HG03442 (cell line): ENCODE measurements around the gene PAX3.
A peak's percentile ranks its signal among the peaks of the same experiment; 100 is the strongest.

Experiments
- ATAC-seq: cut with Tn5 transposase; IDR thresholded peaks from one replicate; pipeline ENCODE4 v1.9.1; 2021; ENCODE audit warnings: mild to moderate bottlenecking, moderate library complexity; ENCODE audit not compliant: unreplicated experiment

The PAX3 gene

DNA sequence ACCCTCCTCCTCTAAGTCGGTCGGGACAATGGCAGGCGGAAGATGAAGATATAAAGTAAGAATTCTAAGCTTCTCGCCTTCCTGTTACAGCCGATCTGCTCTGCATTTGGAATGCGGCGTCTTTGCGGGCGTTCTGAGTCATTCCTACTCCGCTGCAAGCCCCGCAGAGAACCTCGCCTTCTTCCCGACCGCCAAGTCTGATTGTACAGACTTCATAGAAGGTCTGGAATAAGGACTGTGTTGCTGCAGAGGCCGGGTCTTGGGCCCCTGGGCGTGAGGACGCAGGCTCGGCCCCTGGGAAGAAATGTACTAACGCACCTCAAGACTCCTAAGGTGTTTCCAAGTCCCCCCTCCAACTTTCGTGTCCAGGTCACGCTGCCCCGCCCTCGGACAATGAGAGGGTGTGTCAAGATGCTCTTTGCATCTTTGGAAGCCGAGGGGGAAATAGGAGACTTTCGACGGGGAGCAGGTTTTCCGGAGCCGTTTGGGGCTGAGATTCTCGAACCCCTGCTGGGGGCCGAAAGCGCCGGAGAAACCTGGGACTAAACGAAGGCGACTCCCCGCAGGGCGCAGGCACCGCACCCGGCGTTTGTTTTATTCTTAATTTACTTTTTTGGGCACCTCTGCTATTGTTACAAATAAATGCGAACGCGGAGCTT lies 12.7 kb upstream of the PAX3 start:
- no peak for ATAC-seq

DNA sequence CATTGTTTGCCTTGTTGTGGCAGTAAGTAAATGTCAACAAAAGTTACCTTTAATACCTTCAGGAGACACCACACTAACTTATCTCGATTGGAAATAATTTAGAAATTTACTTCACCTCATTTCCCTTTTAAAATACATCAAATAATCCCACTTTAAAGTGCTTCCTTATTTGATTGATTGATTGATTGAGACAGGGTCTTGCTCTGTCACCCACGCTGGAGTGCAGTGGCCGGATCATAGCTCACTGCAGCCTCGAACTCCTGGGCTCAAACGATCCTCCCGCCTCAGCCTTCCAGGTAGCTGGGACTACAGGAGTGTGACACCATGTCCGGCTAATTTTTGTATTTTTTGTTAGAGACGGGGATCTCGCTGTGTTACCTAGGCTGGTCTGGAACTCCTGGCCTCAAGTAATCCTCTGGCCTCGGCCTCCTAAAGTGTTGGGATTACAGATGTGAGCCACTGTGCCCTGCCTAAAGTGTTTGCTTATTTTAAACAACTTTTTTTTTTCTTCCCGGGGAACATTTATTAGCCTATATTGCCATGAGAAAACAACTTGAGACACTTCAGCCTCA lies 12.0 kb upstream of the PAX3 start:
- no peak for ATAC-seq

DNA sequence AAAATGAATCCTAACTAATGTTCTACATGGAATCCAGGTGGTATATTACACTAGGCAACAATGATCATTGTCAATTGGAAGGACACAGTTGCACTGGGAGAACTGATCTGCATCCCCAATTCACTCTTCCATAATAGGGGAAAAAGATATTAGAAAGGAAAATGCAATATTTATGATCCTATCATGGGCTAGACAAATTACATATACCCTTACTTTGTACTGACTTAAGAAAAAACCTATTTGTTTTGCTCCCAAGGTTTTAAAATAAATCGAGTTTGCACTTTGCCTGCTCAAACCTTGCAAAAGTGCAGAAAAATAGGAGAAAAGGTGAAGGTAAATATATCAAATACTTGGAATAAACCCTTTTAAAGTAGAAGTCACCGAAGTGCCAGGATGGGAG lies 11.0 kb upstream of the PAX3 start:
- no peak for ATAC-seq

DNA sequence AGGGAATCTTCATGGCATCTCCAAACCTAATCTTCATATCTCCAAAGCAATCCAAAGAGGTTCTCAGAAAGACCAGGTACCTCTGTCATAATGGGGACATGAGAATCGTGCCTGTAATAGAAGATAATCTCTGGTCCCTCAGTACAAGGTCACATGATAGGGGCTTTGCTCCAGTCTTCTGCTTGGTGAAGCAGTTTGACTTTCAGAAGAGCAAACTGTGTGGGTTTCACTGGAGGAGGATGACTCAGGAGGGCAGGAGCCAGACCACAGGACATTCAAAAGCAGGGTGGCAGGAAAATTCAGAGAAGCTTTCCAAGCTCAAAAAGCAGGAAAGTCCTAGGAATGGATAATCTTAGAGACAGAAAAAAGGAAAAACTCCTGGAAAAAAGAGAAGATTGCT lies 10.6 kb upstream of the PAX3 start:
- ATAC-seq, result no peak

DNA sequence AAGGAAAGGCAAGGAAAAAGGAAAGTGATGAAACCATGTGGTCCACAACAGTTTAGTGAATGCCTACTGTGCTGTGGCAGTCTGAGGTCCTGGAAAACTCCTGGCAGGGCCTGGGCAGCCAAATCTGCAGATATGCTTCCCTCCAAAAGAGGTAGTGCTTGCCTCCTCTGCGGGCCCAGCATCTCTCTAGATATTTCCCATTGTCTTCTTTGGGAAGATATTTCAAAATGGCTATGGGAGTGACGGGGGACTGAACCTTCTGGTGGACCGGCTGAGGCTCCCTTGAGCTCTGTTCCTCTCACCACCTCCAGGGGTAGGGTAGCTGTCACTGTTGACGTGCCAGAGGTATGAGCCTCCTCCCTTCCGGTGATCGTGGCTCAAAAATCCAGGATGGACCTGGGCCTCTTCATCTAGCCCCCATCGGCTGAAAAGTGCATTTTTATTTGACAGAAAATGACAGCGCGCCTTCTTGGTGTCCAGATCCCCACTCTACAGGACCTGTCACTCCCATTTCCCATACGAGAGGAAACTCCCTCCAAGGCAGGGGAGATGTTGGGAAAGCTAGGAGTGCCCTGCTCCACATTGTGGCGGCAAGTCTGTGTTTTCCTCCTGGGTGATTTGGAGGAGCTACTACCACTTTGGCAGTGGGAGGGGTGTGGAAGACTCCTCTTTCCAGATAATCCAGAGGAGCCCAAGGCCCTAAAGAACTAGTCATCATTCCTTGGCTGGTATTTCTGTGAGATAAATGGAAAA lies 9.4 kb upstream of the PAX3 start:
- no peak for ATAC-seq

DNA sequence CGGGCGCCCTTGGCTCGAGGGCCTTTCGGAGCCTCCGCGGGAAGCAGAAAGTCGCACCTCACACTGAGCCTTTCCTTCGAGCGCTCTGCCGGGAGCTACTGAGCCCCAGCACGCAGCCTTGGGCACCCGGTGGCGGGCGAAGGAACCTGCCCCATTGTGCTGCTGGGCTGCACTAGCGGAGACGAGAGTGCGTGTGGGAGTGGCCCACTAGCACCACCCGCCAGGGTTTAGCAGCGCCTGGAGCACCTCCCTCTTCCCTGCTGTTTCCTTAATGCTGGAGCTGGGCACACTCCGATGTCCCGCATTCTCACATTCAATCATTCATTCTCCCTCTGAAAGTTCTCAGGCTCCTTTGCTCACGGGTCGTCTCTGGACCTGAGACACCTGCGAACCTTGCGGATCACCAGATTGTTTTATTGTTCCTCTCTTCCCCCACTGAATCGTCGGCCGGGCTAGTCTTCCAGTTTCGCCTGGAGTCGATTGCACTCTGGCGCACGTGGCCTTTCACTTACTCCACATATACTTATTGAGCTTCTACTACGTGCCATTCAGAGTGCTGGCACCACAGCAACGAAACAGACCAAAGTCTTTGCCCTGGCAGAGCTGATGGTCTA lies 8.5 kb upstream of the PAX3 start:
- ATAC-seq, result peak; percentile 27

DNA sequence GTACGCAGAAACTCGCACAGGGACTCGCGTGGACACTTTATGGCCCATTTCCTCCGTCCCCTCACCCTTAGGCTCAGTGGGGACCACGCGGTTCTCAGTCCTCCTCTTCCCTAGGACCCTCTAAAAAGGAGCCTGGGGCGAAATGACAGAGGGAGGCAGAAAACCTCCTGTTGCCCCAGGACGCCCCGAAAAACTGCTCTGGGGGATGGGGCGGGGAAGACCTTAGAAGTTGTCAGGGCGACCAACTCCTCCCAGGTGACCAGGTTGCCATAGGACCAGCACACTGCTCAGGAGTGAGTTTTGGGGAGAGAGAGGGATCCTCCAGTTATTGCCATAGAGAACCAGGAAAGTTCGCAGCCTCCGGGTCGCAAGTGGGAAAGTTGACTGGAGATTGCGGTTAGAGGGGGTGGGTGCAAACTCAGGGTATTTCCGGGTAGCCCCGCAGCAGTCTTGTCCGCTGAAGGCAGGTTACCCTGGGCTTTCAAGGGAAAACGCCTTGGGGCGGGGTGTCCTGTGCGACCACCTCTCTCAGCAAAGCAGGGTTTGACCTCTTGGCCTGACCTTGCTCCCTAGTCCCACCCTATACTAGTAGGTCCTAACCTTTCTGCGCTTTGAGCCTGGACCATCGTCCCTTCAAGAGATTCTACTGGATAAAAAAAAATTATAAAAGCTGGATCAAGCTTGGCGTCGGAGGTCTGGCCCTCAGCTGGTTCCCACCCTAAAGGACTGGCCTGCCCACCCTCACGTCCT lies 7.8 kb upstream of the PAX3 start:
- ATAC-seq, result no peak

DNA sequence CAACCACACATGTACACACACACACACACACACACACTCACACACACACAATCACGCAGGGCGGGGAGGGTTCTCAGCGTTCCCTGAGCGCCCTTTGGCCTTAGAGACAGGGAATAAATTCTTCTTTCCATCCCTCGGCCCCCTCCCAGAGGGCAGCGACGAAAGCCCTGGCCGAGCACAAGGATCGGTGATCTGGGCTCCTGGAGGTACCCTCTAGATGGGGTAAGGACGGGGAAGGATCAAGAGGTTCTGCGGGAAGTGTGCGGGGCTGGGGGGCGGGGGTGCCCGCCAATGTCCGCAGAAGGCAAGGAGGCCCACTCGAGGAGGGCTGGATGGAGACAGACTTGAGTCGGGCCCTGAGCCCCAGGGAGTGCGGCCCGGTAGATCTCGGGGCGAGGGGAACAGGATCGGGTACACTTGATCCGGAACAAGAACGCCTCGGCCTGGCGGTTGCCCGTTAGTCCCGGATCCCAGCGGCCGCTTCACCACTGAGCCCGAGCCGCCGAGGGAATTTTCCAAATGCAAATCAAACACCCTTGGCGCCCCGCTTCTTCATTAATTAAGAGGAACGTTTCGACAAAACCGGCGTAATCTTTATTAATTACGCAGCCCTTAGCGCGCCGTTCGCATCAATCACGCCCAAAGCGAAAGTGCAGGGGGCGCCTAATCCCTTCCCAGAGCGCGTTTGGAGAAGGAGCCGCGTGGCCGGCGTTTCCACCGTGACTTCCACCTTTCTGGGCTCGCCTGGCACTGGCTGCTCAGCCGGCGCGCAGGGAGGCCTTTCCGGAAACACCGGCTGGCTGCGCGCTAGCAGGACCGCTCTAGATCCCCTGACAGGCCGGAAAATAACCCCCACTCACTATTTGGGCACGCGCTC lies 7.0 kb upstream of the PAX3 start:
- no peak for ATAC-seq

DNA sequence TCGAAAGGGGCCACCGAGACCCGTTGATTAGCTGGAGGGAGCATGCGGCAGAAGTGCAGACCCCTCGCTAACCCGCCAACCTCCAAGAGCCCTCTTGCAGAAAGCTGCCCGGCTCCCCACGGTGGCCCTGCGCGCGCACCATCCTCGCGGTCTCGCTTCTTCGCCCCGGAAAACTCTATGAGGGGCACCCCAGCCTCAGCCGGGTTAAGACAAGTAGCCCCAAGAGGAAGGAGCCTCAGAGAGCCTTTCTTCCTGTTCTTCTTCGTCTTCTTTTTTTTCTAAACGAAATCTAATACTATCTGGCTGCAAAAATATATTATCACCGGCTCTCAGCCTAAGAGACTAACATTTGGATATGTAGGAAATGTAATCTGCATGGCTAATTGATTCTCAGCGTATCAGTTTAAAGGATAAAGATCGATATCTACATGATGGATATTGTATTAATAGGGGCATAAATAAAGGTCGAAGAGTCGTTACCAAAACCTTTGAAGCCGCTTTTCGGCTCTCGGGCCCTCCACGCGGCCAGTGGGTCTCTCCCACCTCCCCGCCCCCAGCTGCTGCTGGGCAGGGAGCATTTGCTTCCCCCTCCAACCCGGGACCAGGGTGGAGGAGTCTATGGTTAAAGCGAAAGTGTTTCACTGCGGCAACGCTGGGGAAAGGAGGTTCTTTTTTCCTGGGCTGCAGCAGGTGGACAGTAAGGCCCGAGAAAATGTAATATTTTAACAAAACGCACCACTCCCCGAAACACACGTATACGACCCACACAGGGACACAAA lies 6.1 kb upstream of the PAX3 start:
- no peak for ATAC-seq

DNA sequence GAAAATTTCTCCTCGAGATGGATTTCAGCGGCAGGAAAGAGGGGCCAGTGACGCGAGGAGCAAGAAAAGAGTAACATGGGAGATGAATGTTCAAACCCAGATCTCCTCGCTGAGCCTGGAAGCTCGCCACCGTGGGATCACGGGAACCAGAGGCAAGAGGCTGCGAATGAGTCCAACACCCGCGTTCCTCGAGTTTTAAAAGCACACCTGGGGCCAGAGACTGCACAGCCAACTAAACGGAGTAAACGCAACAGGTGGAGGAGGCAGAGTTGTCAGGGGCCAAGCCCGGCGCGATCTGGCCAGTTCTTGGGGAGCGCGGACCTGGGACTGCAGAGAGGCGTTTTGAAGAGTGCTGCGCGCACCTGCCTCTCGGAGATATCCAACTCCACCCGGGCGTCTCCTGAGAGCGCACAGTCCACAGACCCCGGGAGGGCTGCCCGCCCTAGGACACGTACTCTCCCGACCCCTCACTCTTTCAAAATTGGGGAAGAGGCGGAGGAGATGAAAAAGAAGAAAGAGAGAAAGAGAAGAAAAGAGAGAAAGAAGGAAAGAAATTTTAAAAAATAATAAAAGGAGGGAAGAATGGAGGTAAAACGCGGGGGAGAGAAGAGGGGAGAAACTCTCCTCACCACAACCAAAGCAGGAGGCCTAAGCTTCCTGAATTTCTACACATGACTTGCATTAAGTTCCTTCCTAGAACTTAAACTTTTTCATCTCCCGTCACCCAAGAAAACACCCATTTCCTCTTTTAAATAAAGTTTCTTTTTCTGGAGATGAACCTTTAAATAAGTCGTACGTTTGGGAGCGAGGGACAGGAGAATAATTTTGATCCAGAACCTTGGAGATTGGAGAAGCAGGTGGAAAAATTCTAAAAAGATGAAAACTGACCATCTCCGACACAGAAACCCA lies 5.3 kb upstream of the PAX3 start:
- no peak for ATAC-seq

DNA sequence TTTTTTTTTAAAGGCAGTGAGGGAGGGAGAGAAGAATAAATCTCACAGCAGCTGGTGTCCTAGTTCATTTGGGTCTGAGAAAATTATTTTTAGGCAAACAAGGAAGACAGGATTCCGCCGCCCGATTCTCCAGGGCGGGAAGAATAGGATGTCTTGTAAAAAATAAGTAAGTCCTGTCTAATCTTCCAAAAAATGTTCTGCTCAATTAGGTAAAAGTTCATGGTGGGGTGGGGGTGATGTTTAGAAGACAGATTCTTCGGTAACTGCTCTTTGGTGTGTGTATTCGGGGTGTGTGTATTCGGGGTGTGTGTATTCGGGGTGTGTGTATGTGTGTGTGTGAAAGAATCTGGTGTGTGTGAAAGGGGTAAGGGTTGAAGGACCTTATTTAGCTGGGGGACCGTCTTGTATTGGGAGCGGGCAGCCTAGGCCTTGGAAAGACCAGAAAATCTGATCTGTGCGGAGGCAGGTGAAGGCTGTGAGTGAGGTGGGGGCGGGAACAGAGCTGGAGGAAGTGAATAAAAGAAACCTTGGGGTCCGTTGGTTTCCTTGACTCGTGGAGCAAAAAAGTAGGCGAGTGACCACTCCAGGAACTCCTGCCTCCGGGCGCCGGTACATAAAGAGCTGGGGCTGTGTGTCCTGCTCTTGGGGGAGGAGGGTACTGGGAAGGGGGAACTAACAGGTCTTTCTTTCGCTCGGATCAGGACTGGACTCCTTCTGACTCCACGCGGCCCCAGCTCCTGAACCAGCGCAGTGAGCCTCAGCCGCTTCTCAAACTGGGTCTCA lies 4.4 kb upstream of the PAX3 start:
- no peak for ATAC-seq

DNA sequence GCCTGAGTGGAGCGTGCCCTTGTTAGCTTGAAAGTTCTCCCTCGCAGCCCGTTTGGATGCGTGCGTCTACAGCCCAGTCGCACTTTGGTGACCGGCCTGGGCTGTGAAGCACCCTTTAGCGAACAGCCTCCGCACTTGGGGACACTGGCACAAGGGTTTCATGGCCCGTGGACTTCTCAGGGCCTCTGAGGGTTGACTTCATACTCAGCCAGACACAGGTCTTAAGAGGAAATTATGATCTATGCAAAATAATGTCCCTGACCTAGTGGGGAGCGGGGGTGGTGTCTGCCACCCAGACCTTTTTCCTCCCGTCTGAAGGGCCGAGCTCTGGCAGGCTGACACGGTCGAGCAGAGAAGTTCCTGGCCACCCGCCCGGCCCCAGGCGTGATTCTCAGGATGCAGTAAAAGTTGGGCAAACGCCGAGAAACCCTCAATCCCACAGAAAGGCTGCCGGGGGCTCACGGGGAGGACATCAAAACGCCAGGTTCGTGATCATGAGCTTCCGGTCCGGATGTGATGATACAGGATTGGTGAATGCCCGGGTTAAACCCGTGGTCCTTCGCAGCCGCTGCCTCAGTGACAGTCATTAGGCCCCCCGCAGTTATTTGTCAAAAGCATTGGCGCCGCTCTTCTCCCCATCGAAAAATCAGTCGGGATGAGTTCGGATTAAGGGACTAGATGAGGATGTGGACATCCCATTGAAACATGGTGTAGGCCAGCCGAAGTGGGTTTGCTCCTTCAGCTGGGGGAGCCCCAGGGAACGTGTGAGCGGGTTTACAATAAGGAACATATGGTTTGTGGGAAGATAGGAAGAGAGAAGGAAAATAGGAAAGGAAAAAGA lies 3.6 kb upstream of the PAX3 start:
- ATAC-seq, result no peak

DNA sequence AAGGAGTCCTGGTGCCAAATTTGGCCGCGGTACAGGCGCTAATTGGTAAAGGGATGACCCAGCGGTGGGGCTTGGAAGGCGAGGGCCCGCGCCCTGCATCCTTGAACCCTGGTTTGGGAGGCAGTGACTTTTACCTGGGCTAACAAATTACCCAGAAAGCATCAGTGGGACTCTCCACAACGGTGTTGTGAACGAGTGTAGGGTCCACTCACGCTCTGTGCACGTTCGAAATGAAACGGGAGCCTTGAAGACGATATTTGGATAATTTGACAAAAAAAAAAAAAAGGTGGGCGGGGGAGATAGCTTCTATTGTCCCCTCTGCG lies 3.0 kb upstream of the PAX3 start:
- no peak for ATAC-seq

DNA sequence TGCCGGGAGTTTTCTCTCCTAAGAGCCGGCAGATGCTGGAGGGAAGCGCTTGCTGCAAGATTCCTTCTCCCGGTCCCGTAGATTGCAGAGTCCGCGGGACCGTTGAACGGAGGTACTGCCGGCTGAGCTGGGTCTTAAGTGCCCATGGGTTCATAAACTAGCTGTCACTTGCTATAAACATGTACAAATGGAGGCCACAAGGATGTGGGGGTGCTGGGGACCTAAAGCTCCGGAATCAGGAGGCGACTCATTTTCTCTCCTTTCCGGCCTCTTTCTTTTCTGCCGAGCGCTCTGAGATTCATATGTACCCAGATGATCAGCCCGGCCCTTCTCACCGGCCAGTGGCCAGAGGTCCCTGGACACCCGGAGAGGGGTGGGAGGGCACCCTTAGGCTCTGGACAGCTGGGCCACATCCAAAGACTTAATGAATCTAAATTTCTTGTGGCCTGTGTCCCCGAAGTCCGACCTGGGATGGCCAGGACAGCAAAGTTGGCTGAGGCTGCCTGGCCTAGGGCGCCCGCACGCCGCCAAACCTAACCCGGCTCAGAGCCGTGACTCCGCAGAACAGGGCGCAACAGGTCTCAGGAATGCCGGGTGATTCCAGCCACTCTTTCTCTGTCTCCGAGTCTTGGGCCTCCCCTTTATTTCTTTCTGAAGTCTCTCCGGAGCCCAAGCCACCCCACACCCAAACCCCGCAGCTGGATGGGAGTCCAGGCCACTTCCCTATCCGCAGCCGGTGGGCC lies 2.4 kb upstream of the PAX3 start:
- ATAC-seq, result no peak

DNA sequence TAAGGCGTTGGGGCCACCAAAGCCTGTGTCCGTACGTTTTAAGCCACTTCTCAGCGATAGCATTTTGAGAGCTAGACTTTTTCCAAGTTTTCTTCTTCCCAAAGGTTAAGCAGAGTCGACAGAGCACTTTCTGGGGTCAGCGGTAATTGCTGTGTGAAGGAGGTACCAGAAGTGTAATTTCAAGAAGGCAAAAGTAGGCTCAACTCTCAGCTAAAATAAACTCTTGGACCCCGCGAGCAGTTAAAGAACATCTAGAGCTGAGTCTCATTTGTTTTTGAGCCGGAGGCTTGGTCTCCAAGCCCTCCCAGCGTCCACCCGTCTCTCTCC lies 1.9 kb upstream of the PAX3 start:
- ATAC-seq, result no peak

DNA sequence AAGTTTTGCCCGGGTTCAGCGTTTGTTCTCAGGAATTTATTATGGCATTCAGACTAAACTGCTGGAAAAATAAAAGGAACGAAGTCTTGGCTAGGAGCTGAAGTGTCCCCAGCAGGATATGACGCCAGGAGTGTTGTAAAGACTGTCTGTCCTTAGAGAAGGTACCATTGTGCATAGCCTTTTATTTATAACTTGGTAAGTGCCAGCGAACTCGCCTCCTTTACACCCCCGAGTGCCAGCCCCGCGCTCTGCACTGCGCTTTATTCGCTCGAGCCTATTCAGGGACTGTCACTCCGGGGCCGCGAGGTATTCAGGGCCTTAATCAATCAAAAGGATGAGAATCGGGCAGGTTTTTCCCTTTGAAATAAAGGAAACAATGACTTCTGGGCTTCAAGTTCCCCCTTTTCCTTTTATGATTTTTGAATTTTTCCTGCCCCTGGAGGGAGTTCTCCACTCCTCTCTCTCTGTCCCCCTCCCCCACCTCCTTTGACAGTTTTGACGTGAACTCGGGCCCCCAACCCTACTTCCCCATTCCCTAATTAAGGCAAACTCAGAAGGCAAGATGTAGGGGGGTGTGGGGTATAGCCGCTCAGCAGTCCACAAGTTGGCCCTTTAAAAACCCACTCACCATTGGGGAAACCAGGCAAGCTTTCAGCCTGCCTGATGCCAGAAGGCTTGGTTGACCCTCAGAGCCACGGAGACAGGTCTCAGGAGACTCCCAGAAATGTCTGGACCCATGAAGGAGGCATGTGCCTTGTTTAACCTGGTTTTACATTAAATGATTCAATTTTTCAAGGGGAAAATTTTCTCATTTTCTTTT lies 1.3 kb upstream of the PAX3 start:
- no peak for ATAC-seq
